ENCODE measurements around the gene ZMYM3.
"Not testable (repeated sequence)": the region's sequence is repeated elsewhere in the genome, so short reads cannot be mapped to it uniquely, and the experiment has no call there.

ZMYM3 gene

DNA sequence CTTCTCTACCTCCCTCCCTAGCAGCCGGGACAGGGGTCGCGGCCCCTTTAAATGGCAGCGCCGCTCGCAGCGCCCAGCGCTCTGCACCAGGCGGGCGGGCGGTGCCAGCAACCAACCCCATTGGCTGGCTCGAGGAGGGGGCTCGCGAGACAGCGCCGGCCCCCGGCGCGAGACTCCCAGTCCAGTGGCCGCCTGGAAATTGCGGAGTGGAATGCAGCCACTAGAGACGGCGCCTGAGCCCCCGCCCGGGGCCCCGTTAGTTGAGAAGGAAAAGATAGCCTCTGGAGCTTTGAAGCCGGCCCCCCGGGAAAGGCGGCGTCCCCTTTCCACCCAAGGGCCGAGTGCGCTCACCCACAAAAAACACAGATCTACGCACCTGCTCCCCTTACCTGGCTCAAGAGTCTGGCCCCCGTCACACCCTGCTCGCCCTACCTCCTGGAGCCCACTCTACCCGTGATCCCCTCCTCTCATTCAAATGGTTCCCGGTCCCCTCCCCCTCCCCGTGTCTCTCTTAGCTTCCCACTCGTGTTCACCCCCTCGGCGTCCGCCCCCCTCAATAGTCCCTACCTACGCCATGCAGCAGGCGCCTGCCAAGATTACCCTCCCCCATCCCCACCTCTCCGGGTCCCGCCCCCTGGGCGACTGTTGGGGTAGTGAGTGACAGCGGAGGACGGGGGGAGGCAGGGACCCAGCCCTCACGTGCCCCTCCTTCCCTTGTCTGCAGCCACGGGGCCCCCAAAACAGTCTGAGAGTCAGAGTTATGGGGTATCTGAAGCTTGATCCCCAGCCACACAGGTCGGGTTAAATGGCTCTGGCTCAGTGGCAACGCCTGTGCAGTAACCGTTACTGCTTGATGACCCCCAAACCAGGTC is at the start of gene ZMYM3:
ZMYM3 (minus strand) TSS at position 49 of the 872 bp plus-strand sequence. CDS start 885 bp downstream, outside the sequence.
- H3K4me2 ChIP-seq: peak within 1 kb of the TSS; percentile 68

DNA sequence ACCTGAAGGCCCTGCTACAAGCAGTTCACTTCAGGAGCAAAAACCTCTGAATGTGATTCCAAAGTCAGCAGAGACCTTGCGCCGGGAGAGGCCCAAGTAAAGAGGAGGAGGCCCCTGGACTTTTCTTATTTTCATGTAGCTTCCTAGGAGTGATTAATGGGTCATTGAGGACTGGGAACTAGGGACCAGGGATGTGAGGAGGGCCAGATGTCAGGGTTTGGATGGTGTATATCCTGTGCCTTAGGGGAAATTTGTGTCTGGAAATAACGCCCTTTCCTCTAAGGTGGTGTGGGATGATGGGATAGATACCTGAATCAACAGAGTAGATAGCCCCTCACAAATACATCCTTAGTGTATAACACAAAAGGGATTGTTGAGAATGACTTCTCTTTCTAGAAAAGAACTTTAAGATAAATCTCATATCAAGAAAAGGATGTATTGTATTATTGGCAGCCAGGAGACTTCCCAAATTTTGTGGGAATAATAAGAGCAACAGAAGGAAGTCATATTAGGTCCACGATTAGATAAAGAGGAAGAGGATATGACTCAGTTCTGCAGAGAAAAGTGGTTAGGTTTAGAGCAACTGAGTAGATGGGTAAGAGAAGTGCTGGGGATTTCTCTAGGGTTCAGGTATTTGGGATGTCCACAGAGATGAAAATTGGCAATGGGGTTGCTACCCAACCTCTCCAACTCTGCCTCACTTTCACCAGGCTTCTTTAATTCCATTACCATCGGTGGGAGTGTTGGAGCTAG is 48.7 kb upstream of the ZMYM3 start:
- H3K79me2 ChIP-seq (ENCODE audit: insufficient read depth, low read depth): no peaks in the 10 kb centered on the region
- H3K36me3 ChIP-seq (ENCODE audit: insufficient read depth): no peaks in the 10 kb centered on the region; the same call in 1 of the 2 replicates
- no peak overlapping the region for H3K9ac ChIP-seq
- no peak overlapping the region for H3K27ac ChIP-seq
- H2AFZ ChIP-seq (ENCODE audit: low read depth): no peak overlapping the region
- no peaks in the 10 kb centered on the region for H3K4me1 ChIP-seq (ENCODE audit: low read depth, poor library complexity, severe bottlenecking)
- H3K4me3 ChIP-seq (IDR thresholded peaks at IDR 0.05; ENCODE audit: insufficient read depth, low read depth, low read length): no peak overlapping the region
- H3K27me3 ChIP-seq (ENCODE audit: insufficient read depth, low read depth): no peaks in the 10 kb centered on the region
- no peak overlapping the region for H3K4me2 ChIP-seq
- TF ChIP-seq, protein P1, sequence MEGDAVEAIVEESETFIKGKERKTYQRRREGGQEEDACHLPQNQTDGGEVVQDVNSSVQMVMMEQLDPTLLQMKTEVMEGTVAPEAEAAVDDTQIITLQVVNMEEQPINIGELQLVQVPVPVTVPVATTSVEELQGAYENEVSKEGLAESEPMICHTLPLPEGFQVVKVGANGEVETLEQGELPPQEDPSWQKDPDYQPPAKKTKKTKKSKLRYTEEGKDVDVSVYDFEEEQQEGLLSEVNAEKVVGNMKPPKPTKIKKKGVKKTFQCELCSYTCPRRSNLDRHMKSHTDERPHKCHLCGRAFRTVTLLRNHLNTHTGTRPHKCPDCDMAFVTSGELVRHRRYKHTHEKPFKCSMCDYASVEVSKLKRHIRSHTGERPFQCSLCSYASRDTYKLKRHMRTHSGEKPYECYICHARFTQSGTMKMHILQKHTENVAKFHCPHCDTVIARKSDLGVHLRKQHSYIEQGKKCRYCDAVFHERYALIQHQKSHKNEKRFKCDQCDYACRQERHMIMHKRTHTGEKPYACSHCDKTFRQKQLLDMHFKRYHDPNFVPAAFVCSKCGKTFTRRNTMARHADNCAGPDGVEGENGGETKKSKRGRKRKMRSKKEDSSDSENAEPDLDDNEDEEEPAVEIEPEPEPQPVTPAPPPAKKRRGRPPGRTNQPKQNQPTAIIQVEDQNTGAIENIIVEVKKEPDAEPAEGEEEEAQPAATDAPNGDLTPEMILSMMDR (conservative IDR thresholded peaks at IDR 0.05; ENCODE audit: low read depth, low read length): no peak
- no peaks in the 10 kb centered on the region for H4K20me1 ChIP-seq (ENCODE audit: insufficient read depth)

More for the DNA sequence above, at the start of gene ZMYM3:
- peak within 1 kb of the TSS; percentile 62 for H2AFZ ChIP-seq (ENCODE audit: low read depth)
- no peaks in the 10 kb centered on the region for H3K36me3 ChIP-seq (ENCODE audit: insufficient read depth)
- no peaks in the 10 kb centered on the region for H3K27me3 ChIP-seq (ENCODE audit: insufficient read depth, low read depth)
- TF ChIP-seq, protein P1 (conservative IDR thresholded peaks at IDR 0.05; ENCODE audit: low read depth, low read length): no peak
- peak within 1 kb of the TSS; percentile 39; the same call in 1 of the 2 replicates for H3K27ac ChIP-seq
- H3K4me1 ChIP-seq (ENCODE audit: low read depth, poor library complexity, severe bottlenecking): peaks cover 30% of the 10 kb centered on the region
- no peaks in the 10 kb centered on the region for H3K79me2 ChIP-seq (ENCODE audit: insufficient read depth, low read depth)
- no peaks in the 10 kb centered on the region for H4K20me1 ChIP-seq (ENCODE audit: insufficient read depth)
- peak within 1 kb of the TSS; percentile 63 for H3K9ac ChIP-seq
- no peak within 1 kb of the TSS for H3K4me3 ChIP-seq (IDR thresholded peaks at IDR 0.05; ENCODE audit: insufficient read depth, low read depth, low read length)

DNA sequence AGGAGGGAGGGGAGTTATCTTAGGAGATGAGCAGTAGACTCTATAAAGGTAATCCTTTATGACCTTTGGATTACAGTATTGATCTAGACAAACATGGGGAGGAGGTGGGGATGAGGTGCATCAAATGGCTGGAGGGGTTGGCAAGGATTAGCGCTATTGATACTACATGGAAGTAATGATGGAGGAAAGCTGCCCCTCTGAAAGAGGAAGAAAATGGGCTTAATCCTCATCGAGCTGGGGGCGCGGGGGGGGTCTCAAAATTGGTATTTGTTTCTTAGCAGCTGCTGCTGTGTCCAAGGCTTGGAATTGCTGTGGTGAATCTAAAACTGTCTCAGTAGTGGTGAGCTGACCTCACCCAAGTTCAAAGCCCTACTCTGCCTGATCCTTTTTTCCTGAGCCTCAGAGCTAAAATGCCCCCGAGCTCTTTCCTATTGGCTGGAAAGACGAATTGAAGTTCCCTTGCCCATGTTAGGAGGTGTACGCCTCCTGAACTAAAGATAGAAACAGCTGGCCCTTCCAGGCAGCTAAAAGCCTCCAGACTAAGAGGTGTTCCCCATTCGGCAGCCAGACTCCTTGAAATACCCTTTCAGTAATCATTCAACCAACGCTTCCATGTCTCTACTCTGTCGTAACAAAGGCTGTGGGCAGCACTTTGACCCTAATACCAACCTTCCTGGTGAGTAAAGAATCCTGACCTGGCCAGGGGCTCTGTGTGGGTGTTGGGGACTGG is 47.4 kb upstream of the ZMYM3 start, which contains the start of gene ITGB1BP2:
ITGB1BP2 (plus strand) TSS at position 556 of the 730 bp plus-strand sequence; CDS start at position 613, 57 bp downstream.
- no peak within 1 kb of the TSS for H3K4me3 ChIP-seq (IDR thresholded peaks at IDR 0.05; ENCODE audit: insufficient read depth, low read depth, low read length)
- H3K27me3 ChIP-seq (ENCODE audit: insufficient read depth, low read depth): no peaks in the 10 kb centered on the region
- H4K20me1 ChIP-seq (ENCODE audit: insufficient read depth): no peaks in the 10 kb centered on the region
- no peak within 1 kb of the TSS for H3K9ac ChIP-seq
- H3K79me2 ChIP-seq (ENCODE audit: insufficient read depth, low read depth): no peaks in the 10 kb centered on the region
- H3K27ac ChIP-seq: no peak within 1 kb of the TSS
- H3K4me2 ChIP-seq: no peak within 1 kb of the TSS
- TF ChIP-seq, protein P1 (conservative IDR thresholded peaks at IDR 0.05; ENCODE audit: low read depth, low read length): no peak
- H2AFZ ChIP-seq (ENCODE audit: low read depth): no peak within 1 kb of the TSS
- H3K4me1 ChIP-seq (ENCODE audit: low read depth, poor library complexity, severe bottlenecking): no peaks in the 10 kb centered on the region
- peaks cover 3% of the 10 kb centered on the region; the same call in 1 of the 2 replicates for H3K36me3 ChIP-seq (ENCODE audit: insufficient read depth)

DNA sequence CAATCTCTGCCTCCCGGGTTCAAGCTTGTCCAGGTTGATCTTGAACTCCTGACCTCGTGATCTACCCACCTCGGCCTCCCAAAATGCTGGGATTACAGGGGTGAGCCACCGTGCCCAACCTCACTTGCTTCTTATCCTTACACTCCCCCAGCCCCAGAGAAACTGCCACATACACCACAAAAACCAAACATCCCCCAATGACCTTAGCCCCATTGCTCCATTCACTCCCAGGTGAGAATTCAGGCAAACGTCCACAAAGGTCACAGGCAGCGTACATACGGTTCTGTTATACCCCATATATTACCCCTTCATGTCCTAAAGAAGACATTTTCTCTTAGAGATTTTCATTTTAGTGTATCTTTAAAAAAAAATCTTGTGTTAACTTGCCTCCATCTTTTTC is 46.6 kb upstream of the ZMYM3 start:
- H2AFZ ChIP-seq (ENCODE audit: low read depth); H3K36me3 ChIP-seq (ENCODE audit: insufficient read depth); H3K27me3 ChIP-seq (ENCODE audit: insufficient read depth, low read depth); H3K4me3 ChIP-seq (IDR thresholded peaks at IDR 0.05; ENCODE audit: insufficient read depth, low read depth, low read length); H3K79me2 ChIP-seq (ENCODE audit: insufficient read depth, low read depth); H3K9ac ChIP-seq; H4K20me1 ChIP-seq (ENCODE audit: insufficient read depth); H3K4me1 ChIP-seq (ENCODE audit: low read depth, poor library complexity, severe bottlenecking); H3K4me2 ChIP-seq; H3K27ac ChIP-seq: not testable (repeated sequence)

DNA sequence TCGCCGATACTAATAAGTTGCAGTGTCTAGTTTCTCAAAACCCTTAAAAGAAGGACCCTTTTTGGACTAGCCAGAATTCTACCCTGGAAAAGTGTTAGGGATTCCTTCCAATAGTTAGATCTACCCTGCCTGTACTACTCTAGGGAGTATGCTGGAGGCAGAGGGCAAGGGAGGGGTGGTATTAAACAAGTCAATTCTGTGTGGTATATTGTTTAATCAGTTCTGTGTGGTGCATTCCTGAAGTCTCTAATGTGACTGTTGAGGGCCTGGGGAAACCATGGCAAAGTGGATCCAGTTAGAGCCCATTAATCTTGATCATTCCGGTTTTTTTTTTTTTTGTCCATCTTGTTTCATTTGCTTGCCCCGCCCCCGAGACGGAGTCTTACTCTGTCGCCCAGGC is 46.1 kb upstream of the ZMYM3 start:
- not testable (repeated sequence) for H4K20me1 ChIP-seq (ENCODE audit: insufficient read depth); H3K9ac ChIP-seq; H3K27ac ChIP-seq; H3K4me3 ChIP-seq (IDR thresholded peaks at IDR 0.05; ENCODE audit: insufficient read depth, low read depth, low read length); H3K36me3 ChIP-seq (ENCODE audit: insufficient read depth); H3K79me2 ChIP-seq (ENCODE audit: insufficient read depth, low read depth); H3K4me1 ChIP-seq (ENCODE audit: low read depth, poor library complexity, severe bottlenecking); H3K27me3 ChIP-seq (ENCODE audit: insufficient read depth, low read depth); H2AFZ ChIP-seq (ENCODE audit: low read depth); H3K4me2 ChIP-seq

Data from KMS-11 (cell line).